GM21526 (cell line): Measurements from ENCODE around the gene L1TD1.
"Not testable (repeated sequence)": the region's sequence is repeated elsewhere in the genome, so short reads cannot be mapped to it uniquely, and the experiment has no call there.

ENCODE experiments used
- ATAC-seq: cut with Tn5 transposase; IDR thresholded peaks from one replicate; pipeline ENCODE4 v1.9.1; 2021; ENCODE audit warnings: moderate library complexity; ENCODE audit not compliant: unreplicated experiment, low FRiP score

L1TD1 gene, protein sequence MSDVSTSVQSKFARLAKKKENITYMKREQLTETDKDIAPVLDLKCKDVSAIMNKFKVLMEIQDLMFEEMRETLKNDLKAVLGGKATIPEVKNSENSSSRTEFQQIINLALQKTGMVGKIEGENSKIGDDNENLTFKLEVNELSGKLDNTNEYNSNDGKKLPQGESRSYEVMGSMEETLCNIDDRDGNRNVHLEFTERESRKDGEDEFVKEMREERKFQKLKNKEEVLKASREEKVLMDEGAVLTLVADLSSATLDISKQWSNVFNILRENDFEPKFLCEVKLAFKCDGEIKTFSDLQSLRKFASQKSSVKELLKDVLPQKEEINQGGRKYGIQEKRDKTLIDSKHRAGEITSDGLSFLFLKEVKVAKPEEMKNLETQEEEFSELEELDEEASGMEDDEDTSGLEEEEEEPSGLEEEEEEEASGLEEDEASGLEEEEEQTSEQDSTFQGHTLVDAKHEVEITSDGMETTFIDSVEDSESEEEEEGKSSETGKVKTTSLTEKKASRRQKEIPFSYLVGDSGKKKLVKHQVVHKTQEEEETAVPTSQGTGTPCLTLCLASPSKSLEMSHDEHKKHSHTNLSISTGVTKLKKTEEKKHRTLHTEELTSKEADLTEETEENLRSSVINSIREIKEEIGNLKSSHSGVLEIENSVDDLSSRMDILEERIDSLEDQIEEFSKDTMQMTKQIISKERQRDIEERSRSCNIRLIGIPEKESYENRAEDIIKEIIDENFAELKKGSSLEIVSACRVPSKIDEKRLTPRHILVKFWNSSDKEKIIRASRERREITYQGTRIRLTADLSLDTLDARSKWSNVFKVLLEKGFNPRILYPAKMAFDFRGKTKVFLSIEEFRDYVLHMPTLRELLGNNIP

DNA sequence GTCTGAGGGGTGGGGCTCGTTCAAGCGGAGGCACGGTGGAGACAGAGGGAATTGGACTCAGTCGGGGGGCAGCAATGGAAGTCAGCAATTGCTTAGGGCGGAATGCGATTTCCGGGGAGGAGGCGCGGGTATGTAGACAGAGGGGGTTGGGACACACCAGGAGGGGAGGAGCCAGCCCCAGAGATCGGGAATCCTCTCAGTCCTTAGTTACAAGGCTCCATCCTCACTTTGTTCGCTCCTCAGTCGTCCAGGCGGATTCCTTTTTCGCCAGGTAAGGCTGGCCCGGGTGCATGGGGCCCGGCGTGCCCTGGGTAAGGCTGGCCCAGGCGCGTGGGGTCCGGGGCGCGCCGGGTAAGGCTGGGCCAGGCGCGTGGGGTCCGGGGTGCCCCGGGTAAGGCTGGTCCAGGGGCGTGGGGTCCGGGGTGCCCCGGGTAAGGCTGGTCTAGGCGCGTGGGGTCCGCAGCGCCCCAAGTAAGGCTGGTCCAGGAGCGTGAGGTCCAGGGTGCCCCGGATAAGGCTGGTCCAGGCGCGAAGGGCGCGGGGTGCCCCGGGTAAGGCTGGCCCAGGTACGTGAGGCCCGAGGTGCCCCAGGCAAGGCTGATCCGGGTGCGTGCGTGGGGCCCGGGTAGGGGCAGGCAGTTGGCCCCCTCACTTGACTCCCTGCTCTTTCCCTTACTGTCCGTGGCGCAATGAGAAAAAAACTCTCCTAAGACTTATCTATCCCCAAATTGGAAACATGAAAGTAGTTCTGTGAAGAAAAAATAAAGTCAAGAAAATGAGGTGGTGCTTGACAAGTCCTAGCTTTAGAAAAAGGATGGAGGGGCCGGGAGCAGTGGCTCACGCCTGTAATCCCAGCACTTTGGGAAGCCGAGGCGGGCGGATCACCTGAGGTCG is at the start of gene L1TD1:
Gene L1TD1 (plus strand): TSS at position 199 of the 894 bp plus-strand sequence. CDS start 11,780 bp downstream, outside the sequence.
- ATAC-seq, result no peak

DNA sequence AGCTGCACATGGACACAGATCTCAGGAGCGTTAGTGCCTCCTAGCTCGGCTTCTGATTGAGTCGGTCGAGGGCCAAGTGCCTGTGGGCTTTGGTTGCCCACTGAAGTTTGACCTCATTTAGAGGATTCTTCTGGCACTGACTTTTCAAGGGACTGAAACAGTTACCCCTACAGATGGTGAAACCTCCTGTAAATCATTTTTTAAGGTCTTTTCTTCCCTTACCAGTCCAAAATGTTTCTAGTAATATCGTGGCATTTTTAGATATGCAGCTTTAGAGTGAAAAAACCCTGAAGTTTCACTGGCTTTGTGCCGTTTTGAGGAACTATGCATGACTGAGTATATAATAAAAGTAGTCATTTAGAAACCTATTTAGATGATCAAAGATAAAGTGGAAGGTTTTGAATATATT is 34.7 kb upstream of the L1TD1 start:
- peak; percentile 73 for ATAC-seq

DNA sequence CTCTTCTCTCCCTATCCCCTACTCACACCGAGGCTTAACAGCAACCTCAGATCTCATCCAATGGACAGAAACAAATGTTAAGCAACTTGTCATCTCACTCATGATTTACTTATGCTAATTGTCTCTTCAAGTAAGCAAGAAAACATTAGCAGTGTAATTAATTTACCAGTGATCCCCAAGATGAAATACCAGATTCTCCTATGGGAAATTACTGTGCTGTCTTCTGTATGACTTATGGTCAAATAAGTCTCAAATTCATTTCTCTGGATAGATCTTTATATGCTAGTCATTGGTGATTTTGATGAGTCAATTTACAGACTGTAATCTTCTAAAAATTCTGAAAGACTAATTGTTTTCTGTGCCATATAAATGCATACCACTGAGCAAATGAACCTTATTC is 32.9 kb upstream of the L1TD1 start:
- no peak for ATAC-seq

DNA sequence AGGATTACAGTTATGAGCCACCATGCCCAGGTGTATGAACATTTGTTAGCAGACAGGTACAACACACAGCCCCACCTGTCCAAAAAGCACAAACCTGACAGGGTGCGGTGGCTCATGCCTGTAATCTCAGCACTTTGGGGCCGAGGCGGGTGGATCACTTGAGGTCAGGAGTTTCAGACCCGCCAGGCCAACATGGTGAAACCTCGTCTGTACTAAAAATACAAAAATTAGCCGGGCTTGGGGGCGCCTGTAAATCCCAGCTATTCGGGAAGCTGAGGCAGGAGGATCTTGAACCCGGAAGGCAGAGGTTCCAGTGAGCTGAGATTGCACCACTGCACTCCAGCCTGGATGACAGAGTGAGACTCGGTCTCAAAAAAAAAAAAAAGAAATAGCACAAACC is 24.3 kb upstream of the L1TD1 start:
- not testable (repeated sequence) for ATAC-seq

DNA sequence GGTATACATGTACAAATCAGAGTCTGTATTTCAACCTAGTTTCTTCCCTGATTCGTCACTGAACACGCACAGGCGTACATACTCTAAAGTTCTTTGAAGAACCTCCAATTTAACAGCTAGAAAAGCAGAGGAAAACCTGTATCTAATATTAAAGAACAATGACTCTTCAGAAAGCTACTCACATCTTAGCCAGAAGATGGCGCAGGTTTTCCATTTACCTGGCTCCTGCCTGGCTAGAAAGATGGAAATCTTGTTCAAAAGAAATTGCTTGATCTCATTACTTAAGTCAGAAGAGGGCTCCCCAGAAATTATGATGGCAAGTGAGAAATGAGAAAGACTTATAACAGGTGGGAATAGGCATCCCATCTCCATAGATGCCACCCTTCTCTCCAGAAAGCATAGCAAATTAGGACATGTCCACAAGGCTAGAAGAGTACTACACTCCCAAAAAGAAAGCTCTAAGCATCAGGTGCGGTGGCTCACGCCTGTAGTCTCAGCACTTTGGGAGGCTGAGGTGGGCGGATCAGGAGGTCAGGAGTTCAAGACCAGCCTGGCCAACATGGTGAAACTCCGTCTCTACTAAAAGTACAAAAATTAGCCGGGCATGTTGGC is 19.0 kb upstream of the L1TD1 start:
- ATAC-seq, result no peak

DNA sequence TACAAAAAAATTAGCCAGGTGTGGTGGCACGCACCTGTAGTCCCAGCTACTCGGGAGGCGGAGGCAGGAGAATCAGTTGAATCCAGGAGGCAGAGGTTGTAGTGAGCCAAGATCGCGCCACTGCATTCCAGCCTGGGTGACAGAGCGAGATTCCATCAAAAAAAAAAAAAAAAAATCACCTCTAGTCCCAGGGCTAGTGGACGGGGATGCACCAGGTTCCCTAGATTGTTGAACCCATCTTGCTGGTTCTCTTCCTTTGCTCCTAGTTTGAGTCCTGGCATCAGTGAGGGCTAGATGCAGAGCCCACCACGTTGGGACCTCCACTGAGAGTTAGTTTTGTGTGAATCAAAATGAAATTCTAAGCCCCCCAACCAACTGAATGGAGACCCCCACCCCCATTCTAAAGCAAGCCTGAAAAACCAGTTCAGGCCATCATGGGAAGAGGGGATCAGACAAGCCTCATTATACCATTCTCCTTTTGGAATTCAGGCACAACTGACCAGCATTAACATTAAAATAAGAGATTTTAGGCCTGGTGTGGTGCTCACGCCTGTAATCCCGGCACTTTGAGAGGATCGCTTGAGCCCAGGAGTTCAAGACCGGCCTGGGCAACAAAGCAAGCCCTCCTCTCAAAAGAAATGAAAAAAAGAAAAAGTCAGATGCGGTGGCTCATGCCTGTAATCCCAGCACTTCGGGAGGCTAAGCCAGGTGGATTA is 17.9 kb upstream of the L1TD1 start:
- no peak for ATAC-seq

DNA sequence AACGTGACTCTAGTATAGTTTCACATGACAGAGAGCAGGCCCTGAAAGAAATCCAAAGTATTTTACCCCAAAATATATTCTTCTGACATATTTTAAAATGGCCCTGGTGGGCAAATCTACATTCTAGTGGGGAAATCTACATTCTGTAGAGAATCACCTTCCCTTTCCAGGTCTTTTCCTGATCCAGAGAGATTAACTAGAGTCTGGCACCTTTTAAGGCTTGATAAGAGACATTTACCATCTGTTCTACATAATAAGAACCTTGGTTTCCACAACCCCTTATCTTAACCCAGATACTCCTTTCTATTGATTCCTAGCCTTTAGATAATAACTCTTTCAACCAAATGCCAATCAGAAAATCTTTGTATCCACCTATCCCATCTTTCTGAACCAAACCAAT is 17.0 kb upstream of the L1TD1 start:
- ATAC-seq, result no peak

DNA sequence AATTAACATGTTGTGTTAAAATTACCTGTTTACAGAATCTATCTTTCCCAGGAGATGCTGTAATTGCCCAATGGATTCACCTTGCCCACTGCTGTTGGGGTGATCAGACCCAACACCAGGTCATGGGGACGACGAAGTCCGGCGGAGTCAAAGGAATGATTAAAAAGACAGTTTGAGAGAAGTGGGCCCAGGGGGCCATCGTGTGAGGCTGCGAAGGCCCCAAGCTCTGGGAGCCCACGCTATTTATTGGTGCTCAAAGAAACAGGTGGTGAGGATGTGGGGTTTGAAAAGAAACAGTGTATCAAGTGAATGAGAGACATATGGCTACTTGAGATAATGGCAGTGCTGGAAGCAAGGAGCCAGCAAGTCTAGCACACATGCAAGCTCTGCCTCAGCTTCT is 16.3 kb upstream of the L1TD1 start:
- ATAC-seq, result no peak

DNA sequence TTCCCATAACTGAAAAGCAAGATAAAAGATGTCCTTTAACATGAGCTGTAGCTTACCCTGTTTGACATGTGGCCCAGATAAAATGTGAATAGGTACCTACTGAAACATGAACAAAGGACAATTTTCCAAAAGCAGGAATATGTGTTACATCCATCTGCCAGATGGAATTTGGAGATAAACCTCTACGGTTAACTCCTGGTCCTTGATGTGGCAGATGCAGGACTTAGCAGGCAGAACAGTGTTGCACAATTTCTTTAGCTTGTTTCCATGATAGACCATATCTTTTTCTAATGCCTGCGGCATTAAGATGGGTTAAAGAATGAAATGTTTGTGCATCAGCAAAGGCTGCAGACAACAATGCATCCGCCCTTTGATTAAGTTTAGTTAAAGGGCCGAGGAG is 14.6 kb upstream of the L1TD1 start:
- ATAC-seq, result not testable (repeated sequence)

DNA sequence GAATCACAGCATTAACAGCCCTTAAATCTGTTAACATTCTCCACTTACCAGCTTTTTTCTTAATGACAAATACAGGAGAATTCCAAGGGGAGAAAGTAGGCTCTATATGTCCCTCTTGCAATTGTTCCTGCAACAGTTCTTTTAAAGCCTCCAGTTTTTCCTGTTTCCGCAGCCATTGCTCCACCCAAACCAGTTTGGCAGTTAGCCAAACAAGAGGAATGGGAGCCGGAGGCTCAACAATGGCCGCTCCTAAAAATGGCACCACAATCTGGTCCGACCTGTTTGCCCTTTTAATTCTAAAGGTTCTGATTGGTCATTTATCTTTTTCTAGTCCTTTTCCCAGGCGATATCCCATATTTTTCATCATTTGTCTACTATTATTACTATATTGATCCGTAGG is 14.0 kb upstream of the L1TD1 start:
- no peak for ATAC-seq

DNA sequence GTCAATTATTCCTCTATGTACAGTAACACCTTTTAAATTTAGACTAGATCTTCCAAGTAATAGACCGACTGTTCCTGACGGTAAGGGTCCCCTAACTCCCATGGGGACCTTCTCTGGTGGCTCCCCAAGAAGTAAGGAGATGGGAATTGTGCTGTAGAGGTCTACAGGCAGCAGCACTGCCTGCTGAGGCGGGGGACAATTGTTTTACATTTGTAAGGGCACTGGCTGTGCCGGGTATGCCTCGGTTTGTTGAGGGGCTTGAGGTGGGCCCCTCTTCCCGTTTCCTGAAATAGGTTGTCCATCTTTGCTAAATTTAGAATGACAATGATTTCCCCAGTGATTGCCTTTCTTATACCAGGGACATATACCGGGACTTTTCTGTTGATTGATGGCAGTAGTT is 13.1 kb upstream of the L1TD1 start:
- ATAC-seq, result no peak

DNA sequence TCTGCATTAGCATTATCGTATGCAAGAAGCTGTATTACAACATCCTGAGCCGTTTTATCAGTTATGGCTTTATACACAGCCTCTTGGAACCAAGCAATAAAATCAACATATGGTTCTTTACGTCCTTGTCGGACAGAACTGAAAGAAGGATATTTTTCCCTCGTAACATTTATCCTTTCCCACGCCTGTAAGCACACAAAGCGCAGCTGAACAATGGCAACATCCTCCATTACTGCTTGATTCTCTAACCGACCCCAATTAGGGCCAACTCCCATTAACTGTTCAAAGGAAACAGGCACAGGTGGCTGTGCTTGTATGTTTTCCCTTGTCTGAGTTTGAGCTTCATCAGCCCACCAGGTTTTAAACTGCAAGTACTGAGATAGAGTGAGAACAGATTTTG is 12.5 kb upstream of the L1TD1 start:
- not testable (repeated sequence) for ATAC-seq

DNA sequence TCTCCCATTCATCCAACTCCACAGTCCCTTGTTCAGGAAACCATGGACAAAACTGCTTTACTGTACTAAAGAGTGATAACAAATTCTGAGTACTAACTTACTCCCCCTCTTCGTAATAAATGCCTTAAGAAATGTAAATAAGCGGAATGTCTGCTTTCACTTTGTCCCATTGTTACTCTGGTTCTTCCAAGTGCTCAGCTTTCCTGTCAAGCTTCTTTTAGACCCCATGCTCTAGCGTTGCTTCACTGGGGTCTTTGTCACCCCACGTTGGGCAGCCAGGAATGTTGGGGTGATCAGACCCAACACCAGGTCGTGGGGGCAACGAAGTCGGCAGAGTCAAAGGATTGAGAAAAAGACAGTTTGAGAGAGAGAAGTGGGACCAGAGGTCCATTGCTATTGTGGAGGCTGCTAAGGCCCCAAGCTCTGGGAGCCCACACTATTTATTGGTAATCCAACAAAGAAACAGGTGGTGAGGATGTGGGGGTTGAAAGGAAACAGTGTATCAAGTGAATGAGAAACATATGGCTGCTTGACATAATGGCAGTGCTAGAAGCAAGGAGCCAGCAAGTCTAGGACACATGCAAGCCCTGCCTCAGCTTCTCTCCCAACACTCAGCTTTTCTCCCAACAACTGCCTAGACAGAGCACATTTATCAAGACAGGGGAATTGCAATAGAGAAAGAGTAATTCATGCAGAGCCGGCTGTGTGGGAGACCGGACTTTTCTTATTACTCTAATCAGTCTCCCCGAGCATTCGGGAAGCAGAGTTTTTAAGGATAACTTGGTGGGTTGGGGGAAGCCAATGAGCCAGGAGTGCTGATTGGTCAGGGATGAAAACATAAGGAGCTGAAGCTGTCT is 11.3 kb upstream of the L1TD1 start:
- not testable (repeated sequence) for ATAC-seq

DNA sequence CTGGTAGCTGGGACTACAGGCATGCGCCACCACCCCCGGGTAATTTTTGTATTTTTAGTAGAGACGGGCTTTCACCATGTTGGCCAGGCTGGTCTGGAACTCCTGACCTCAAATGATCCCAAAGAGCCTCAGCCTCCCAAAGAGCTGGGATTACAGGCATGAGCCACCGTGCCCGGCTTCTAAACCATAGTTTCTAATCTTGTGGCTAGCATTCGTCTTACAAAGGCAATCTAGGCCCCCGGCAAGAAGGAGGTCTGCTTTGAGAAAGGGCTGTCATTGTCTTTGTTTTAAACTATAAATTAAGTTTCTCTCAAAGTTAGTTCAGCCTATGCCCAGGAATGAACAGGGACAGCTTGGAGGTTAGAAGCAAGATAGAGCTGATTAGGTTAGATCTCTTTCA is 10.3 kb upstream of the L1TD1 start:
- ATAC-seq, result no peak

DNA sequence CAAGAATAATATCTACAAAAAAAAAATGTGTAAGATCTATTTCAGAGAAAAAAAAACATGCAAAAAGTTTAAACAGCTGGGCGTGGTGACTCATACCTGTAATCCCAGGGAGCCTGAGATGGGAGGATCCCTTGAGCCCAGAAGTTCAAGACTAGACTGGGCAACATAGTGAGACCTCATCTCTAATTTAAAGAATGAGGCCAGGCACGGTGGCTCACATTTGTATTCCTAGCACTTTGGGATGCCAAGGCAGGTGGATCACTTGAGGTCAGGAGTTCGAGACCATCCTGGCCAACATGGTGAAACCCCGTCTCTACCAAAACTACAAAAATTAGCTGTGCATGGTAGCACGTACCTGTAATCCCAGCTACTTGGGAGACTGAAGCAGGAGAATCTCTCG is 9.4 kb upstream of the L1TD1 start:
- ATAC-seq, result not testable (repeated sequence)

DNA sequence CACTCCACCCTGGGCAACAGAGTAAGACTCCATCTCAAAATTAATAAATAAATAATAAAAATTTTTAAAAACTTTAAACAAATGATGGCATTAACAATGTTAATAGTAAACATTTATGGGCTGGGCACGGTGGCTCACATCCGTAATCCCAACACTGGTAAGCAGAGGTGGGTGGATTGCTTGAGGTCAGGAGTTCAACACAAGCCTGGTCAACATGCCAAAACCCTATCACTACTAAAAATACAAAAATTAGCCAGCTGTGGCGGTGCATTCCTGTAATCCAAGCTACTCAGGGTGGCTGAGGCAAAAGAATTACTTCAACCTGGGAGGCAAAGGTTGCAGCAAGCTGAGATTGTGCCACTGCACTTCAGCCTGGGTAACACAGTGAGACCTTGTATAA is 9.0 kb upstream of the L1TD1 start:
- no peak for ATAC-seq

DNA sequence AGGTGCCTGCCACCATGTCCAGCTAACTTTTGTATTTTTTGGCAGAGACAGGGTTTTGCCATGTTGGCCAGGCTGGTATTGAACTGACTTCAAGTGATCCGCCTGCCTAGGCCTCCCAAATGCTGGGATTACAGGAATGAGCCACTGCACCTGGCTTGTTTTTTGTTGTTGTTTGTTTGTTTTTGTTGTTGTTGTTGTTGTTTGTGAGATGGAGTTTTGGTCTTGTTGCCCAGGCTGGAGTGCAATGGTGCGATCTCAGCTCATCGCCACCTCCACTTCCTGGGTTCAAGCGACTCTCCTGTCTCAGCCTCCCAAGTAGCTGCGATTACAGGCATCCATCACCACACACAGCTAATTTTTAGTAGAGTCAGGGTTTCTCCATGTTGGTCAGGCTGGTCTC is 7.1 kb upstream of the L1TD1 start:
- no peak for ATAC-seq

DNA sequence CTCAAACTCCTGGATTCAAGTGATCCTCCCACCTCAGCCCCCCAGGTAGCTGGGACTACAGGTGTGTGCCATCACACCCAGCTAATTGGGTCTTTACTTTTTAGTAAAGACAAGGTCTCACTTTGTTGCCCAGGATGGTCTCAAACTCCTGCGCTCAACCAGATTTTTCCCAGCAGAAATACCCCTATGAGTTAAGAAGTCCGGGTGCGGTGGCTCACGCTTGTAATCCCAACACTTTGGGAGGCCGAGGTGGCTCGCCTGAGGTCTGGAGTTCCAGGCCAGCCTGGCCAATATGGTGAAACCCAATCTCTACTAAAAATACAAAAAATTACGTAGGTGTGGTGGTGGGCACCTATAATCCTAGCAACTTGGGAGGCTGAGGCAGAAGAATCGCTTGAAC is 6.5 kb upstream of the L1TD1 start:
- no peak for ATAC-seq
